Esophagus (tissue), 2 donors: ENCODE data around the gene EVA1A. TPM values are rescaled to one million over a fixed set of nuclear protein-coding genes. Genes with fewer than 3 reads are reported as not detected.
"Not testable (repeated sequence)": the region's sequence is repeated elsewhere in the genome, so short reads cannot be mapped to it uniquely, and the experiment has no call there.

ENCODE experiments used
- H3K27ac ChIP-seq, 2 donors: one replicate each; pipeline ENCODE4 v1.5.1; 2013; ENCODE audit warnings: low read depth in 2 of 2, mild to moderate bottlenecking in 2 of 2, inconsistent platforms in 1 of 2, low read length in 1 of 2, moderate library complexity in 1 of 2
- H3K27me3 ChIP-seq, 2 donors: one replicate each; pipeline ENCODE4 v1.6.1; 2013; ENCODE audit warnings: low read length in 2 of 2, control low read depth in 1 of 2, mild to moderate bottlenecking in 1 of 2; ENCODE audit not compliant: insufficient read depth in 2 of 2, control insufficient read depth in 1 of 2
- H3K36me3 ChIP-seq, 2 donors: one replicate each; pipeline ENCODE4 v1.6.1; 2013; ENCODE audit warnings: low read length in 1 of 2; ENCODE audit not compliant: control insufficient read depth in 2 of 2, insufficient read depth in 2 of 2
- H3K4me1 ChIP-seq, 2 donors: one replicate each; pipeline ENCODE4 v1.6.1; 2013; ENCODE audit warnings: low read length in 1 of 2; ENCODE audit not compliant: control insufficient read depth in 2 of 2, insufficient read depth in 2 of 2
- H3K4me3 ChIP-seq, 2 donors: one replicate each; pipeline ENCODE4 v1.5.1; 2013; ENCODE audit warnings: low read length in 2 of 2, mild to moderate bottlenecking in 2 of 2, low read depth in 1 of 2, moderate library complexity in 1 of 2
- H3K9me3 ChIP-seq, 2 donors: one replicate each; pipeline ENCODE4 v1.6.1; 2013; ENCODE audit warnings: mild to moderate bottlenecking in 2 of 2, low read depth in 1 of 2, low read length in 1 of 2, moderate library complexity in 1 of 2; ENCODE audit not compliant: control insufficient read depth in 2 of 2, insufficient read depth in 1 of 2
- WGBS, 2 donors: extraction: QIAGEN DNeasy Blood & Tissue Kit; methylation state at CpG; one replicate each; pipeline ENCODE4 v1.1.7; 2013; 5-methylcytosine and 5-hydroxymethylcytosine counted together
- polyA plus RNA-seq, 2 donors: library from polyadenylated mRNA; stranded (reverse); fragments of 200-250 nt; gene quantifications; one replicate each; pipeline ENCODE4 v1.2.3, GENCODE V29; 2013
- donor health status: healthy with polysubstance abuse.
- donor health status: Bipolar disorder and iron deficiency.

Gene EVA1A
- polyA plus RNA-seq, 2 donors = 0.71 to 0.94 TPM

- H3K36me3 ChIP-seq = no peaks in the 10 kb centered on the region
- H3K27me3 ChIP-seq = no peaks in the 10 kb centered on the region
- H3K4me3 ChIP-seq = no peak overlapping the region
- 94 to 97% methylated on average over 6 of the region's 6 CpGs for WGBS, 2 donors
- no peak overlapping the region for H3K27ac ChIP-seq
- H3K9me3 ChIP-seq = no peaks in the 10 kb centered on the region
- H3K4me1 ChIP-seq = no peaks in the 10 kb centered on the region
Observed at GRCh38 chr2:75494137-75494769, 66.5 kb downstream of the EVA1A start.

GRCh38 chr2:75493230-75493629, 67.5 kb downstream of the EVA1A start:
- Histone ChIP-seq H3K36me3 (no peaks in the 10 kb centered on the region), H3K4me3 (no peak overlapping the region), H3K4me1 (no peaks in the 10 kb centered on the region), H3K27me3 (no peaks in the 10 kb centered on the region), H3K9me3 (no peaks in the 10 kb centered on the region), H3K27ac (no peak overlapping the region)
- 92 to 95% methylated on average over 25 of the region's 25 CpGs for WGBS, 2 donors

- Histone ChIP-seq H3K27me3 (no peaks in the 10 kb centered on the region), H3K4me3 (no peak overlapping the region), H3K9me3 (no peaks in the 10 kb centered on the region), H3K27ac (no peak overlapping the region), H3K4me1 (no peaks in the 10 kb centered on the region), H3K36me3 (no peaks in the 10 kb centered on the region)
- 73% methylated on average over 4 of the region's 4 CpGs for WGBS, 2 donors
Observed at GRCh38 chr2:75491129-75491753, 69.5 kb downstream of the EVA1A start.

- Histone ChIP-seq H3K4me1 (no peaks in the 10 kb centered on the region), H3K36me3 (no peaks in the 10 kb centered on the region), H3K4me3 (no peak overlapping the region), H3K9me3 (no peaks in the 10 kb centered on the region), H3K27ac (no peak overlapping the region), H3K27me3 (no peaks in the 10 kb centered on the region)
- 61 to 62% methylated on average over 2 of the region's 2 CpGs for WGBS, 2 donors
Observed at GRCh38 chr2:75489721-75490120, 71.0 kb downstream of the EVA1A start.

- Histone ChIP-seq H3K4me3 (no peak overlapping the region), H3K27ac (no peak overlapping the region), H3K27me3 (no peaks in the 10 kb centered on the region), H3K4me1 (no peaks in the 10 kb centered on the region), H3K9me3 (no peaks in the 10 kb centered on the region), H3K36me3 (no peaks in the 10 kb centered on the region)
- WGBS, 2 donors = 86 to 97% methylated on average over 1 of the region's 1 CpG
Observed at GRCh38 chr2:75488157-75488556, 72.6 kb downstream of the EVA1A start.

- not testable (repeated sequence) for H3K27ac ChIP-seq, H3K27me3 ChIP-seq, H3K9me3 ChIP-seq, H3K36me3 ChIP-seq, H3K4me1 ChIP-seq, H3K4me3 ChIP-seq
- WGBS, 2 donors = 97 to 99% methylated on average over 2 of the region's 2 CpGs
Observed at GRCh38 chr2:75486735-75487134, 74.0 kb downstream of the EVA1A start.

- Histone ChIP-seq H3K27ac (no peak overlapping the region), H3K4me1 (no peaks in the 10 kb centered on the region), H3K9me3 (no peaks in the 10 kb centered on the region), H3K4me3 (no peak overlapping the region), H3K36me3 (no peaks in the 10 kb centered on the region), H3K27me3 (no peaks in the 10 kb centered on the region)
- WGBS, 2 donors = 90 to 98% methylated on average over 1 of the region's 1 CpG
Observed at GRCh38 chr2:75484840-75485239, 75.9 kb downstream of the EVA1A start.

GRCh38 chr2:75483878-75484277, 76.9 kb downstream of the EVA1A start:
- 91 to 95% methylated on average over 6 of the region's 6 CpGs for WGBS, 2 donors
- no peaks in the 10 kb centered on the region for H3K4me1 ChIP-seq
- H3K27ac ChIP-seq = no peak overlapping the region
- H3K36me3 ChIP-seq = no peaks in the 10 kb centered on the region
- H3K27me3 ChIP-seq = no peaks in the 10 kb centered on the region
- no peak overlapping the region for H3K4me3 ChIP-seq
- no peaks in the 10 kb centered on the region for H3K9me3 ChIP-seq

GRCh38 chr2:75482398-75482797, 78.3 kb downstream of the EVA1A start:
- no peaks in the 10 kb centered on the region for H3K36me3 ChIP-seq
- H3K9me3 ChIP-seq = no peaks in the 10 kb centered on the region
- H3K4me1 ChIP-seq = no peaks in the 10 kb centered on the region
- H3K4me3 ChIP-seq = no peak overlapping the region
- H3K27me3 ChIP-seq = no peaks in the 10 kb centered on the region
- no peak overlapping the region for H3K27ac ChIP-seq
